Choroid plexus epithelial cell (primary cell): Measurements from ENCODE around the gene DENND5B.
"Not testable (repeated sequence)": the region's sequence is repeated elsewhere in the genome, so short reads cannot be mapped to it uniquely, and the experiment has no call there.

Experiments used
- DNase-seq: peaks from one replicate; pipeline ENCODE4 v3.0.0-alpha.2; 2010; ENCODE audit warnings: low read depth
- H3K4me3 ChIP-seq: 2 replicates; pipeline ENCODE4 v1.5.1; 2011; ENCODE audit warnings: low read depth, mild to moderate bottlenecking, control low read depth, low read length, moderate library complexity
- CTCF ChIP-seq: conservative IDR thresholded peaks from 2 replicates; pipeline ENCODE4 v1.5.1; 2011; ENCODE audit warnings: low read depth, mild to moderate bottlenecking, control low read depth, inconsistent platforms, low read length, moderate library complexity

DENND5B gene

GRCh38 chr12:31408763-31409162 is 182.2 kb downstream of the DENND5B start:
- no peak for DNase-seq
- TF ChIP-seq CTCF: no peak
- no peak overlapping the region for H3K4me3 ChIP-seq

DNA sequence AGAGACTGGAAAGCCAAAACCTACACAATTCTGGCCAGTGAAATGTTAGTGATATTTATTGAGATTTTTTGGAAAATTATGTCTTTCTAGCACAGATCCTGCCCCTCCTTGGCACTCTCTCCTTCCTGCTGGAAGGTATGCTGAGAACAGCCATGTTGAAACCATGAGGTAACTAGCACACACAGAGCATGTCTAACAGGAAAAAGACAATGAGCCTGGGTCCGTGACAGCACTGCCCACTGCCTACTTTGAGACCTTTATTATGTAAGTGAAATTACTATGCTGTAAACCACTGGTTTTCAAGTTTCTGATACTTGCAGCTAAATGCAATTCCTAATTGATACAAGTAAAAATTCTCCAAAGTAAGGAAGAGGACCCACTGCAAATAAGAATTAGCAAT is 183.4 kb downstream of the DENND5B start:
- no peak for TF ChIP-seq CTCF
- no peak overlapping the region for H3K4me3 ChIP-seq
- no peak for DNase-seq

DNA sequence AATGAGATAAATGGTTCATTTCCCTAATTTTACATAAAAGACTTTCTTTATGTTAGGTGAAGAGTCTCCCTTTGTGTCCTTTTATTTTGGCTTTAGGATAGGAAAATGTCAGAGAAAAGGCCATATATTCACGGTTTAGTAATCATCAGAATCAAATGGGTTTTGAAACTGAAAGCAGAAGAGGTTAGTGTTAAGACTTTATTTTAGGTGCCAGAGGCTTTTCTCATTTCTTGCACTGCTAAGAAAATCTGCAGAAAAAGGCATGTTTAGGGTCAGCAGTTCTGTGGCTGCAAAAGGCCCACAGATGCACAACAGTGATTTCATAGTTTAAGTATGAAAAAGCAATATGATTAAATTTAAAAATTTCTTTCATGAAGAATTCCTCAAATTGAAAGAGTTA is 184.6 kb downstream of the DENND5B start:
- H3K4me3 ChIP-seq: no peak overlapping the region
- peak; percentile 24 for DNase-seq
- TF ChIP-seq CTCF: no peak

DNA sequence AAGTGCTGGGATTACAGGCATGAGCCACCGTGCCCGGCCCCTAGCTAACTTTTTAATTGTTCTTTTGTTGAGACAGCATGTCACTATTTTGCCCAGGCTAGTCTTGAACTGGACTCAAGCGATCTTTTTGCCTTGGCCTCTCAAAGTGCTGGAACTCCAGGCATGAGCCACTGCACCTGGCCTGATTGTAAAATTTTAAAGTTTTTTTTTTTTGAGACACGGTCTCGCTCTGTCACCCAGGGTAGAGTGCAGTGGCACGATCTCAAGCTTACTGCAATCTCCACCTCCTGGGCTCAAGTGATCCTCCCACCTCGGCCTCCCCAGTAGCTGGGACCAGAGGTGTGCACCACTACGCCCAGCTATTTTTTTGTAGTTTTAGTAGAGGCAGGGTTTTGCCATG is 185.9 kb downstream of the DENND5B start:
- TF ChIP-seq CTCF: no peak

DNA sequence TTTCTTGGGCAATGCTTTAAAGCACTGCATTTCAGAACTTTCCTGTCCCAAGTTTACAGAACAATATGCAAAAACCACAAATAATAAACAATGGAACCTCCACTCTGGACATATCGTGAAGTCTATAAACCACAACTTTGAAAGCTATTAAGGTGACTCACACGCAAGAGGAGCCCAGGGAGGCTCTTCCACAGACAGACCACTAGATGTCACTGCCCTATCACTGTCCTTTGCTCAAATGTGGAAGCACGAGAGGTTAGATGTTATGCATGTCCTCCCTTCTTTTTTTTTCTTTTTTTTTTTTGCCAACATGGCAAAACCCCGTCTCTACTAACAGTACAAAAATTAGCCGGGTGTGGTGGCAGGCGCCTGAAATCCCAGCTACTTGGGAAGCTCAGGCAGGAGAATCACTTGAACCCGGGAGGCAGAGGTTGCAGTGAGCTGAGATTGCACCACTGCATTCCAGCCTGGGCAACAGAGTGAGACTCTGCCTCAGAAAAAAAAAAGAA is 187.8 kb downstream of the DENND5B start:
- peak; percentile 97 for DNase-seq
- TF ChIP-seq CTCF: peak; percentile 95
- H3K4me3 ChIP-seq: not testable (repeated sequence)

More for the DNA sequence above, 185.9 kb downstream of the DENND5B start:
- H3K4me3 ChIP-seq: no peak overlapping the region
- no peak for DNase-seq

GRCh38 chr12:31393004-31393550 is 197.9 kb downstream of the DENND5B start:
- TF ChIP-seq CTCF: no peak
- H3K4me3 ChIP-seq: no peak overlapping the region

GRCh38 chr12:31390991-31391390 is 199.9 kb downstream of the DENND5B start:
- no peak overlapping the region for H3K4me3 ChIP-seq
- no peak for DNase-seq
- no peak for TF ChIP-seq CTCF

More at GRCh38 chr12:31393004-31393550, 197.9 kb downstream of the DENND5B start:
- DNase-seq: no peak
